HUES6 (cell line): Measurements from ENCODE around the gene CCNA2.

ENCODE experiments used
- H3K27ac ChIP-seq: 2 replicates; pipeline ENCODE4 v1.7.0; 2013; ENCODE audit warnings: low read depth, mild to moderate bottlenecking, low read length, inconsistent platforms
- H3K27me3 ChIP-seq: 2 replicates; pipeline ENCODE4 v1.6.1; 2013; ENCODE audit warnings: low read length; ENCODE audit not compliant: control insufficient read depth, insufficient read depth
- H3K36me3 ChIP-seq: 2 replicates; pipeline ENCODE4 v1.6.1; 2013; ENCODE audit warnings: low read length; ENCODE audit not compliant: control insufficient read depth, insufficient read depth
- H3K4me1 ChIP-seq: 2 replicates; pipeline ENCODE4 v1.6.1; 2013; ENCODE audit warnings: low read length; ENCODE audit not compliant: control insufficient read depth, insufficient read depth
- H3K4me3 ChIP-seq: 2 replicates; pipeline ENCODE4 v1.5.1; 2013; ENCODE audit warnings: low read depth, low read length
- H3K9ac ChIP-seq: one replicate; pipeline ENCODE4 v1.6.1; 2013; ENCODE audit warnings: mild to moderate bottlenecking, low read length
- H3K9me3 ChIP-seq: 2 replicates; pipeline ENCODE4 v1.6.1; 2013; ENCODE audit warnings: low read depth, low read length; ENCODE audit not compliant: control insufficient read depth, insufficient read depth

Gene CCNA2

DNA sequence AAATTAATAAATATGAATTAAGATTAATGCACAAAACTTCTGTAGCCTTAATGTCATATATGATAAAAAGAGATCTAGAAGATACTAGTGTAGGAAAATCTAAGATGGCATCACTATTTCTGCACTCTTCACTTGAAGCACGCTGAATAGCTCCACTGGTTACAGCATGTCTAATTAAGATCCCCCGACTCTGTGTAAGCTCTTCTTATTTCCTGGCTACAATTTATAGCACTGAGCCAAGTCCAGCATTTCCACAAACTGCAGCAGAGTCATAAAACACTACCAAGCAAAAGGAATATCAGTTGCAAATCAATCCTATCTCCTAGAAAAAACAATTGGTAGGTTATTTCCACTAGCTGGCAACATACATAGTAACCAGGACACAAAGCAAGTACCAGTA, 1.3 kb upstream of the CCNA2 start:
- Histone ChIP-seq H3K27me3 (no peaks in the 10 kb centered on the region), H3K9ac (no peak overlapping the region), H3K27ac (no peak overlapping the region), H3K36me3 (peaks cover 31% of the 10 kb centered on the region), H3K4me1 (no peaks in the 10 kb centered on the region), H3K9me3 (no peaks in the 10 kb centered on the region), H3K4me3 (no peak overlapping the region)

DNA sequence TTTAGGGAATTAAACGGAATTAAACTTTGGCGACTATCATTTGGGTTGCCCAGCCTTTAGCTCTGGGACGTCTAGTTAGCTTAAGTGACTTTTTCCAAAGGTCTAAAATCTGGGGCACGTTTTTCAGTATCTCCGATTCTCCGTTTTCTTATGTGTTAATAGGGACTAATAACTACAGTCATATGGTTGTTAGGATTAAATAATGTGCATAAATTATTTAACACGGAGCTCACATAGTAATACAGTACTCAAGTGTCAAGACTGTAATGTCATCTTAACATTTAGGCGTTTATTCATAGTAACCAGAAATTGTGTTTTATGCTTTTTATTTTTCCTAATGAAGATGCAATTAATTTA, 466 bp upstream of the CCNA2 start:
- Histone ChIP-seq H3K36me3 (peaks cover 37% of the 10 kb centered on the region), H3K27me3 (no peaks in the 10 kb centered on the region), H3K4me1 (no peaks in the 10 kb centered on the region), H3K9me3 (no peaks in the 10 kb centered on the region), H3K4me3 (peak overlapping the region; percentile 92), H3K27ac (peak overlapping the region; percentile 64), H3K9ac (peak overlapping the region; percentile 70)

DNA sequence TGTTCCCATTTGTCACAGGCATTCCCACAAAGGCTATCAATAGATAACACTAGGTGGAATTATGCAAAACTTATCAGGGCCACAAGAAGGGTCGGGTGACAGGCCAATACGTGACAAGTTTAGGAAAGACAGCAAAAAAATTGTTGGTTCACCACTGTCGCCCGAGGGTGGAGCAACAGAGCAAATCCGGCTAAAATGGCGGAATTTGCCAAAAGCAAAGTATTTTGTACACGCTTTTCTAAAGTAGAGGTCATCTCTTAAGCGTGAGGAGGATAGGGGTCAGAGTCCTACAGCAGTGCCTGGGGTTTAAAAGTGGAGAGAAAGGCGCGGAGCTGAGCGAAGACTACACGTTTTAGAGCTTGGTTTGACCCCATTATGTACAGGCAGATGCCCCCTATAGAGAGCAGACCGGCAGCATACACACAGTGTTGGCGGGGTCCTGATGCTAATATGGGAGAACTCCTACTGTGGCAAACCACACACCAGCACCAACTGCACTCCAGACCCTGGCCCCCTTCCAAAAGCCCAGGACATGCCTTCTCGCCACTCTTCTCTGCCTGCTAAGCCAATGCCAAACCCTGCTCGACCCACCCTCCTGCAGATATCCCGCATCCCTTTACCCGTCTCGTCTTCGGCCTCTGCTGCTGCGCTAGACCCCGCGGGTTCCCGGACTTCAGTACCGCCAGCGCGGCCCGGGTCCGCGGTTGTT, 733 bp downstream of the CCNA2 start:
- no peaks in the 10 kb centered on the region for H3K4me1 ChIP-seq
- peaks cover 49% of the 10 kb centered on the region for H3K36me3 ChIP-seq
- peak overlapping the region; percentile 53; the same call in 1 of the 2 replicates for H3K27ac ChIP-seq

DNA sequence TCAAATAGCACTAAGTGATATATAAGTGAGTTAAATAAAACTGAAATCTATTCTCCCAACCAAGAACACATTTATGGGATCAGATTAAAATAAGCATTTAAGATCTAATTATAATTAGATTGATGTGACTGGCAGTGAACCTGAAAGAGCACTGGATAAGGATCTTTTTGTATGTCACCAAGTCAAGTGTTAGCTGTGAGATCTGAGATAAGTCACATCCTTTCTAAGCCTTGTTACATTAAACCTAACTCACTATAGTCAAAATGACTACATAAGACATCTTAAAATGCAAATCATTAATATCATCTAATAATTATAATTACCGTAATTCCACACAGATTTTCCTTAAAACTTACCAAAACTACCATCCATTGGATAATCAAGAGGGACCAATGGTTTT, 1.6 kb downstream of the CCNA2 start:
- Histone ChIP-seq H3K27me3 (no peaks in the 10 kb centered on the region), H3K36me3 (peaks cover 54% of the 10 kb centered on the region), H3K4me3 (peak overlapping the region; percentile 92), H3K4me1 (no peaks in the 10 kb centered on the region), H3K9me3 (no peaks in the 10 kb centered on the region), H3K9ac (no peak overlapping the region), H3K27ac (no peak overlapping the region)

More for the DNA sequence above, 733 bp downstream of the CCNA2 start:
- Histone ChIP-seq H3K9me3 (no peaks in the 10 kb centered on the region), H3K4me3 (peak overlapping the region; percentile 92), H3K9ac (peak overlapping the region; percentile 92), H3K27me3 (no peaks in the 10 kb centered on the region)

DNA sequence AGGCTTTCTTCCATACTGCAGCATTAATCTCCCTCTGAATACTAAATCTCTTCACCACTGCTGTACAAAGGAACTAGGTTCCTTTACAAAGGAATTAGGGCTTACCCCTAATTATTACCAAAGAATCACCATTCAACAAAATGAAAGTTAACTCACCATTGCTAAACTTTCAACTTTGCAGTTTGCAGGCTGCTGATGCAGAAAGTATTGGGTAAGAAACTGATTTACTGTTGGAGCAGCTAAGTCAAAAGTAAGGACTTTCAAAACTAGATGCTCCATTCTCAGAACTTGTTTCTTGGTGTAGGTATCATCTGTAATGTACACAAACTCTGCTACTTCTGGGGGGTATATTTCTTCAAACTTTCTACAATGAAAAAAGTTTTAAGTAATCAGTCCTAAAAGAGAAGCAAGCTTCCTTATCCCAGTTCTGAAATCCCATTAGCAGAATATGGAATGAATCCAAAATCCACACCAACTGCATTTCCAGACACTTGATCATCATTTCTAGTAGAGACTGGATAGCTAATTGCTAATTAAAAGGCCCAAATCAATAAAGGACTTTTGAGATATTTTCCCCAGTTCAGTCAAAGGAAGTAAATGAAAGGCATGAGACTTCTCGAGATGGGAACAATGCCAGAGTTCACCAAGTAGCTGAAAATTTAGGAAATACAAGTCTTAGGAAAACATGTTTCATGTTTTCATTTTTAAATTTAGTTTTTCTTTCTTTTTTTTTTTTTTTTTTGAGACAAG, 4.3 kb downstream of the CCNA2 start:
- Histone ChIP-seq H3K36me3 (peaks cover 79% of the 10 kb centered on the region), H3K27ac (no peak overlapping the region), H3K27me3 (no peaks in the 10 kb centered on the region), H3K9me3 (no peaks in the 10 kb centered on the region), H3K4me1 (no peaks in the 10 kb centered on the region), H3K9ac (no peak overlapping the region), H3K4me3 (no peak overlapping the region)

DNA sequence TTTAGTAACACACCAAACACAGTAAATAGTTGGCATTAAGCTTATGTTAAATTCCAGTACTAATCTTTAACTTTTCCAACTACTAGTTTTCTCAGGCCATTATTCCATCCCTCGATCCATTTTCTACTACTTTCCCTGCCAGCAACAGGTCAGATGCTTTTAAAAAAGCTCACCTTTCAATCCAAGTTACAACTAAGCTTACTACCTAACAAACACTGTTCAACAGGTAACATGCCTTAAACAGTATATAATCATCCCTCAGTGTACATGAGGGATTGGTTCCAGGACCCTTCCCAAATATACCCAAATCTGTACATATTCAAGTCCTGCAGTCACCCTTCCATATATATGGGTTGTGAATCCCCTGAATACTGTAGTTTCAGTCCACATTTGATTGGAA, 5.5 kb downstream of the CCNA2 start:
- H3K4me1 ChIP-seq: no peaks in the 10 kb centered on the region
- peaks cover 89% of the 10 kb centered on the region for H3K36me3 ChIP-seq

DNA sequence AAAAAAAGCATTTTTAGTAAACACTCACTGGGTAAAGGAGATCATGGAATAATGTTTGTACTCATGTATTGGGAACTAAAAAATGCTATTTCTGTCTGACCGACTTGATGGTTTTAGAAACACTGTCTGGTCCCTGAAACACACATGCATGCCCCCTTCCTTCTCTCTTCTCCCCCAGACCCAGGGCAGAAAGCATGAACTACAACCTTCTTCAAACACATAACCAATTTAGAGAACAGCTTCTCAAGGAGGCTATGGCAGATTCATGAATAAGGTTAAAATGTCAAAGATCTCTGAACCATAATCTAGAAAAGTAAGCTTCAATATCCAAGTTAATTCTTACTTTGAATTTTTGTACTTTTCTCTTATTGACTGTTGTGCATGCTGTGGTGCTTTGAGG, 6.0 kb downstream of the CCNA2 start:
- Histone ChIP-seq H3K9ac (no peak overlapping the region), H3K4me1 (no peaks in the 10 kb centered on the region), H3K36me3 (peaks cover 93% of the 10 kb centered on the region), H3K9me3 (no peaks in the 10 kb centered on the region), H3K27ac (no peak overlapping the region), H3K4me3 (no peak overlapping the region), H3K27me3 (no peaks in the 10 kb centered on the region)

More for the DNA sequence above, 5.5 kb downstream of the CCNA2 start:
- no peaks in the 10 kb centered on the region for H3K9me3 ChIP-seq
- no peak overlapping the region for H3K4me3 ChIP-seq
- H3K27ac ChIP-seq: no peak overlapping the region
- no peaks in the 10 kb centered on the region for H3K27me3 ChIP-seq
- H3K9ac ChIP-seq: no peak overlapping the region

DNA sequence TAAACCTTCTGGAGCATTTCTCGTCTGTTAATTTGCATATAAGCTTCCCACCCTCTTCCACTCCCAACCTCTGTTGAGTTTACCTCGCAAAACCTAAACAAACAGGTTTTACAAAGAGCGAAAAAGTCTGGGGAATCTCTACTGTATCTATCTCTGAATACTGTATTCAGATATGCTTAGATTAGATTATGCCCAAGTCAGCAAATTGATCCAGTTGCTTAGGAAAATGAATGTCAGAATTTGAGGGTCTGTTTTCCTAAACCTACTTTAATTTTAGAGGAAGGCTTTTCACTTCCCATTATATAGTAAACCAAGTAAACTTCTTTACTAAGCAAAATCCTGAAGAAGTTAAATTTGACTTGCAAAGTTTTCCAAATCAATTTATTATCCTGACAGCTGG, 6.7 kb downstream of the CCNA2 start:
- Histone ChIP-seq H3K36me3 (peaks cover 98% of the 10 kb centered on the region), H3K27ac (no peak overlapping the region), H3K4me1 (no peaks in the 10 kb centered on the region)

DNA sequence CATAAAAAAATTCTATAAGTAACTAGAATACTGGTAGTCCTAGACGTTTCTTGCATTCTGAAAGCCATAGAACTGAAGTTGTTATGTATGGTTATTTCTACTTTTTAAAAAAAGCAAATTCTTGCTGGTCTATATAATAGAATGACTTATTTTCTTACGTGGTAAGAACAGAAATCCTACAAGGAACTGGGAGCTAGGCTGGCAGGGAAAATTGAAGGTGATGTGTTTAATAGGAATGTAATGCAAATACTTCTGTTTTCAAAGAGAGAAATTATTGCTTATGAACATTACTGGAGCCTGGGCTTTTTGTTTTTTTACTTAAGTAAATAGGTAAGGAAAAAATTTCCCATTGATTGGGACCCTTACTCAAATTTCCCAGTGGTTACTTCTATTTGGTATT, 8.9 kb downstream of the CCNA2 start:
- Histone ChIP-seq H3K36me3 (peaks cover 97% of the 10 kb centered on the region), H3K4me1 (no peaks in the 10 kb centered on the region), H3K9ac (no peak overlapping the region), H3K4me3 (no peak overlapping the region), H3K27ac (no peak overlapping the region), H3K27me3 (no peaks in the 10 kb centered on the region), H3K9me3 (no peaks in the 10 kb centered on the region)

More for the DNA sequence above, 6.7 kb downstream of the CCNA2 start:
- H3K9me3 ChIP-seq: no peaks in the 10 kb centered on the region
- no peaks in the 10 kb centered on the region for H3K27me3 ChIP-seq
- H3K4me3 ChIP-seq: no peak overlapping the region
- H3K9ac ChIP-seq: no peak overlapping the region

DNA sequence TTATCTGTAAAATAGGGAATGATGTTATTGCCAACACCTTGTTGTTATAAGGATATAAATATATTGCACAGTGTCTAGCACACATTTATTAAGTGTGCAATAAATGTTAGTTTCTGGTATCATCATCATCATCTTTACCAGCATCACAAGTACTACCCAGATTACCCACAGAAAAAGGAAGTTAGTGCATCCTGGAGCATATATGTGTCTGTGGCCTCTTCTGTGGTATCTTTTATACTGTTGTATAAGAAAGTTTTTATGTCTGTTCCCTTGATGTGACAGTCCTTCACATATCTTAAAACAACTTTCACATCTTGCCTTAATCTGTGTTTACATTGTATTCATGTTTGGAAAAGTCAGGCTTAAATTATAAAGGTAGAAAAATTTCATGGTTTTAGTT, 12.6 kb downstream of the CCNA2 start:
- H3K9me3 ChIP-seq: no peaks in the 10 kb centered on the region
- no peak overlapping the region for H3K4me3 ChIP-seq
- H3K4me1 ChIP-seq: no peaks in the 10 kb centered on the region
- H3K9ac ChIP-seq: no peak overlapping the region
- peaks cover 95% of the 10 kb centered on the region for H3K36me3 ChIP-seq
- H3K27ac ChIP-seq: no peak overlapping the region
- no peaks in the 10 kb centered on the region for H3K27me3 ChIP-seq

DNA sequence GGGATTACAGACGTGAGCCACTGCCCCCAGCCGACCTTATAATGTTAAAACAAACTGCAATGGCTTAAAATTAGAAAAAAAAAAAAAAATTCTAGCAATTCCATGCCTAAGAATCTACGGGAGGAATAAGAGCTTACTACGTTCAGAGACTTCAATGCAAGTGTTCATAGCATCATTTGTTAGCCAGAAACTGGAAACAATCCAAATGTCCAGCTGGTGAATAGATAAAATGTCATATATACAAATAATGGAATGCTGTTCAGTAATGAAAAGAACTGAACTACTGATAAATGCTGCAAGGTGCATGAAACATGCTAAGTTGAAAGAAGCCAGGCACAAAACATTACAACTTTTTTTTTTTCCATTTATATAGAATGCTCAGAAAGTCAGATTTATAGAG, 17.3 kb downstream of the CCNA2 start:
- H3K4me1 ChIP-seq: peaks cover 5% of the 10 kb centered on the region
- no peak overlapping the region for H3K4me3 ChIP-seq

More for the DNA sequence above, 17.3 kb downstream of the CCNA2 start:
- Histone ChIP-seq H3K9ac (no peak overlapping the region), H3K9me3 (no peaks in the 10 kb centered on the region), H3K27ac (no peak overlapping the region), H3K27me3 (no peaks in the 10 kb centered on the region), H3K36me3 (peaks cover 86% of the 10 kb centered on the region)
